Putamen (tissue), 1 donor: ENCODE measurements around the gene ZNF366.

ENCODE experiments used
- DNase-seq: peaks from one replicate; pipeline ENCODE4 v3.0.0-alpha.2; 2016; ENCODE audit warnings: low spot score

ZNF366 gene

DNA sequence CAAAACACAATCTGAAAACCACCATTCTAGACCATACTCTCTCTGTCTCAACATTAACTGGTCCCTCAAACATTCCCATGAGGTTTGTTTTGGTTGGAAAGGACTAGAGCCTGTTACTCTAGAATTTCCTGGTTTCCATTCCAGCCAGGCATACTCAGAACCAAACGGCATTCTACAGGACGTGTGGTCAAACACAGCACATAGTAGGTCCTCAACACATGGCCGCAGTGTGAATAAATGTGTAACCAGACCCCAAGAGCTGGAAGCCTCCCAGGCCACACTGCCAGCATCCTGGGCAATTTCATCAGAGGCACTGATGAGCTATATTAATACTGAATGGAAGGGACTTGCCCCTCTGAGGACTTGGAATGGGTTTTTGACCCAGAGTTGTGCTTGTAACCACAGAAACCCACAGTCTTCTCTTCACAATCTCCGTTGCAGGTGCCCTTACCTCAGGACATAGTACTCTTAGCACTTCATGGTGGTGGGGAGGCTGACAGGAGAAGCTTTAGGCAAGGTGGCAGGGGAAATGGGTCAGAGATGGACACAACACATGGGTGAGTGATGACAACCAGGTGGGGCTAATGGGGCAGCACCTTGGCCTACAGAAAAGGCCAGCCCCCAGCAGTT lies 66.0 kb downstream of the ZNF366 start:
- DNase-seq: no peak

DNA sequence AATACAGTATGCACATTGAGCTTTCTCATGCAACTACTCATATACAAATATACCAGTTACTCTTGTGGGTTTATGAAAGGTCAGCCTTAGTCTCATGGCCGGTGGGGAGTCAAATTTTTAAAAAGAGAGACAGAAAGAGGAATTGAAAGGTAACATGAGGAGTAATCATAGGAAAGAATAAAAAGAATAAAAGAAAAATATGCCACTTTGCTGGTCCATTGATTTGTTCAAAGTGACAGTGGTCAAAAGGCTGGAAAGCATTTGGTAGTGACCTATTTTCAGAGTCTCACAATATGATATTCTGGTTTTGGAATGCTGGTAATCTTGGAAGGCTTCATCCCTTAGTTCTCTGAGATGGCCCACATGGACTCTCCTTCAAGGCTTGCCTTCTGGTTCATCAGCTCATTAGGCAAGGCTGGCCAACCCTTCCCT lies 67.0 kb downstream of the ZNF366 start:
- no peak for DNase-seq

DNA sequence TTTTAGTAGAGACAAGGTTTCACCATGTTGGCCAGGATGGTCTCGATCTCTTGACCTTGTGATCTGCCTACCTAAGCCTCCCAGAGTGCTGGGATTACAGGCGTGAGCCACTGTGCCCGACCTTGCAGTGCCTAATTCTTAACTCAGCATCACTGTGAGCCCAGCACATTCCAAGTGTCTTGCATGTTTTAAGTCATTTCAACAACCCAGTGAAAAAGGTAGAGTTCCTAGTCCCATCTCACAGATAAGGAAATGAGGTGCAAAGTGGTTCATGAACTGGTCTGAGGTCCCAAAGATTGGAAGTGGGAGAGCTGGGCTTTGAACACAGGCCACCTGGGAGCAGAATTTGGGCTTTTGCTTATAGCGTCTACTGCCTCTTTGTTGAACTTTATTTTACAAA lies 68.0 kb downstream of the ZNF366 start:
- DNase-seq: no peak

DNA sequence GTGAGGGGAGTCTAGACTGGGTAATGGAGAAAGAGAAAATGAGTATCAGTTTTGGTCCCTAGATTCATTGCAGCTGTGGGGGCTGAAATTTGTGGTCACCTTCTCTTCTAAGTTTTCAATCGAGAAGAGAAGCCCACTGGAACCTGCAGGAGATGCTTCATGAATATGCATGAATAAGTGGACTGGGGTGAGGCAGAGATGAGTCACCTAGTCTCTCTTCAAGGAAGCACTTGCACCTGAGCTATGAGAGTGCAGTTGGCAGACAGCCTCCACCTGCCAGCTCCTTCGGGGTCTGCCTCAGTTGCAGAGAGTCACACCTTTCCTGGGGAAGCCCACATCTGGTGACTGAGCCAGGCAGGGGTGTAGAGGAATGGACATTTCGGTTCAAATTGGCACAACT lies 69.1 kb downstream of the ZNF366 start:
- no peak for DNase-seq

DNA sequence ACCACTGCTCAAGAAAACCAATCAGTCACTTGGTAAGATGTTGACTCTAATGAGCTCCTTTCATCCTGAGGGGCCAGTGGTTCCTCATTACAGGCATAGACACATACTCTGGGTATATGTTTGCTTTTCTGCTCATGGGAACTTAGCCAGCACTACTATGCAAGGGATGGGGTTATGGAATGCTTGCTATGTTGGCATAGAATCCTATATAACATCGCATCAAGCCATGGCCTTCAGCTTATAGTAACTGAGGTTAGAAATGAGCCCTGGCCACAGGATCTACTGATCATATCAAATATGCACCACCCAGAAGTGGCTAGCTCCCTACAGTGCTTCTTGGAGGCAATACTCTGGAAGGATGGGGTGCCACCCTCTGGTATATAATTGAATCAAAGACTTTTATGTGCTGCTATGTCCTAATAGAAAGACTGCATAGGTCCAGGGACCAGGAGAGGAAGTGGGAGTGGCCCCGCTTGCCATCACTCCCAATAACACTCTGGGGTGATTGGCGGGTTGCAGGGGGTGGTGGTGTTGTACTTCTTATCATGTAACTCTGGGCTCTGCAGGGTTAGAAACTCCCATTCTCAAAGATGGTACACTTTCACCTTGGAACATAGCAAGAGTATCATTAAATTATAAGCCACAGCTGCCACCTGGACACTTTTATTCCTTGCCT lies 70.3 kb downstream of the ZNF366 start:
- DNase-seq: no peak

DNA sequence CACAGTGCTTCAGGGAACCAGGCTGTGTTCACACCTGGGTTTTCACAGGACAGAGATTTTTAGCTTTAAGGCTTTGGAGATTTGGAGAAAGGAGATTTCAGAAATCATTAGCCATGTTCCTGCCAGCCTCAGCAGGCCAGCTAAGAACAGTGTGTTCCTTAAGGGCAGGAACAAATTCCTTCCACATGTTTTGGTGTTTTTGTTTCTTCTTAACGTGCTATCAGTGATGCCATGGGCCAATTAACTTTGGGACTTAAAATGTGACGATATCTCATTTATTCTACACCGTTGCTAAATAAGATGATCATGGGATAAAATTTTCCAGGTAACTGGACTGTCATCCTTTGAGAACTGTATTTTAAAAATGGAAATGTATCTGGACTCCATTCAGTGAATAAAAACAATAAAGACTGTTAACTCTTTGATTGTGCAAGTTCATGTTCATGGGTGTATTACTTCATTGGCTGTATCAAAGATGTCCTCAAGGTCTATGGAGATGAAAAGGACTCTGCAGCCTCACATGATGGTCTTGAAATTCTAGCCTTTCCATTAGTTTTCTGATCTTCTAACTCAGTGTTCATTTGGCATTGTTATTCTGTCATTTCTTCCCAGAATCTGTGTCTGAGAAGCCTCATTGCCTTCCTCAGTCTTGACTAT lies 72.3 kb downstream of the ZNF366 start:
- DNase-seq: no peak

DNA sequence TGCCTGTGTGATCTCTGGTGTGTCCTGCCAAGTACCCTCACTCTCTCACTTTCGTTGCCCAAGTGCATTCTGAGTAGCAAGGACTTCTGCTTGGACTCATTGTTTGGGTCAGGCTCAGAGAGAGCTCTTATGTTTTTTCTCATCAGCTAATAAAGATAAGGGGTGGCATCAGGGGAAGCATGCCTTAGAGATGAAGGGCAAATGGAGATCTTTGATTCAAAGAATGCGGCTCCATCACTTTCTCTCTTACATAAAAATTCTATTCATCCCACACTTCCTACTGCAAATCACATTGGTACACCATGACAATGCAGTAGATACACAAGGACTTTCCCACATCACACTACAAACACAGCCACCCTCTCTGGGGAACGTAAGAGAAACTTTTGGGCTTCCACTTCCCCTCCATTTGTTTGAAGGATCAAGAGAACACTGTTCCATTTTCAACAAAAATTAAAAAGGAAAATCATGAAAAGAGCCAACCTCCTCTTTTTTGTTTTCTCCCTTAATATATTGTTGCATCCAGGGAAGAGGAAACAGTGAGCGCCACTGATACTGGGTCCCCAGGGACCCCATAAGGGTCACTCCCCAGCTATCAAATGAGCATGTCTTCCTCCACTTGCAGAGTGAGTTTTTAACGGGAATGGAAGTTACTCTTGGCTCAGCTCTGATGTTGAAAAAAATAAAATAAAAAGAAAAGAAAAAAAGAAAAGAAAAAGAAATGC lies 73.0 kb downstream of the ZNF366 start:
- DNase-seq: no peak

DNA sequence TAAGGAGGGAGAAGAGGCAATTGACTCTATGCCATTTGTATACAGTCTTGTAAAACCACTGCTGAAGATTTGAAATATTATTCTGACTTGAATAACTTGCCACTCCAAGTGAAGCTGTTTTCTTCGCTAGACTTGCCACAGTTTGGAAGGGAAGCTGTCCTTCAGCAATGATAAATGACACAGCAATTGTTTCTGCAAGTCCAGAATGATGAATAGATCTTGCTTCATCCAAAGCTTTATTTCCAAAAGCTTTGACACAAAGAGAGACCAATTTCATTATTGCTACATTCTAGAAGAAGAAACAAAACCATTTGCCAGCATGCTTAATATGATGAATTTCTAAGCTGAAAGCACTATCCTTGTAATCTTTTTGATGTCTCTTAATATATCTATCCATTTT lies 73.7 kb downstream of the ZNF366 start:
- no peak for DNase-seq

DNA sequence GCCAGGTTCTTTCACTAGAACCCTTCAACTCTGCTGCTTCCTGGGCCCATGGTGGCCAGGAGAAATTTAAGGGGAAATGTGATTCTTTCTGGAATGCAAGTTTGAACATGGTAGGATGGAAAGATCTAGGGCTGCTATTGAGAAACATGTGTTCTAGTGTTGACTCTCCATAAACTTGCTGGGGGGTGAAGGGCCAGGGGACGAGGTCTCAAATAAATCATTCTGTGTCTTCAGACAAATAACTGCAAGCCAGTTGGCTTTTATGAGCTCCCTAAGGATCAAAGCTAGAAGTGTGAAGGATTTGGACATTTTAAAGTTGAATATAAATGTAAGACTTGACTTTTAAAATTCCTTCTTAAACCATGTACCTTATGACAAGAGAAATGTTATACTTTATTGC lies 78.5 kb downstream of the ZNF366 start:
- no peak for DNase-seq

DNA sequence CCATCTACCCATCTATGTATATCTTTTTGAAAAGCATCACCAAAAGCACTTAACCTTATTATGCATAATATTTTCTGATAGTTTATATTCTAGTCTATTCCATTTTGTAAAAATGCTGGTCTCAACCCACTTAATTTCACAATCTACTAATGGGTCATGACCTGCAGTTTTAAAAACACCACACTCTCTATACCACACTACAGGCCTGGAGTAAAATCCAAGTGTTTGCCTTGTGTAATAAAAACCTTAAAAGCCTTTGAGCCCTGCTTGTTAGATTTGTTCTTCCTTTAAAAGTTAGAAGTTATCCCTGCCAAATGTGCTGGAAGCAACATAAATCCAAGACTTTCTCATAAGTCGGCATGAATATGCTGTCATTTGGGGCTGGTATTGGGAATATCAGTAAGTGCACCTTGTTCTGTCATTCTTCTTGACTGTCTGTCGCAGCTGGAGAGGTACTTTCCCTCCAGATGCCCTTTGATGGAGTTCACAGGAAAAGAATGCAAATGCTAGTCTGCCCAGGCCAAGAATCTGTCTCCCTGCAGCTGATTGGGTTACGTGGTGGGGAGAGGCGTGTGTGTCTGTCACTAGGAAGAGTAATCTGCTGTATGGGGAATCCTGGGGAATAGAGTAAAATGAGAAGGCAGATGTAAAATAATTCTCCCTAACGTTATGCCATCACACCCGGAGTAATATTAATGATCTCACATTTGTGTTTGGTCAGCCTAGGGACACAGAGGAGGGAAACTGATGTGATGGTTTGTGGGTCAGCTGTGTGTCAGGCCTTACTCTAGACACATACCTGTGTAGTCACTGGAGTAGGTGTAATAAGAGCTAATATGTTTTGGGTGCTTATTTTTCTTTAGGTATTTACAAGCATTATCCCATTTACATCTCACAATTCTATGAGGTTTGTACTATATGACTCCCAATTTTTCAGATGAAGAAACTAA lies 79.4 kb downstream of the ZNF366 start:
- no peak for DNase-seq

DNA sequence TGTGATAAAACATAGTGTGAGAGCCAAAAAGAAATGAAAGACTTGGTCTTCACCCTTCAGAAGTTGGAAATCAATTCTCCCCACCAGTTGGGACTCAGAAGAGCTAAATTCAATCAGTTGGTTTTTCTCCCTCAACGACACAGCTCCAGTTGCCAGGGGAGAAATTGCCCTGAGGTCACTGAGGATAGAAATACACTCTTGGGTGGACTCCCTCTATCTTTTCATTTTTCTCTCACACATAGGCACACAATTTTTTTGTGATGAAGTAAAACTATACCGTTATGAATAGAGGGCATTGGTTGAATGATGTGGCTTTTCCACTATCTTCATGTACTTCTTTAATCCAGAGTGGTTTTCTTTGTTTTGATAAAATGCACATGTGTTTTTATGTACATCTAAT lies 80.2 kb downstream of the ZNF366 start:
- DNase-seq: no peak

DNA sequence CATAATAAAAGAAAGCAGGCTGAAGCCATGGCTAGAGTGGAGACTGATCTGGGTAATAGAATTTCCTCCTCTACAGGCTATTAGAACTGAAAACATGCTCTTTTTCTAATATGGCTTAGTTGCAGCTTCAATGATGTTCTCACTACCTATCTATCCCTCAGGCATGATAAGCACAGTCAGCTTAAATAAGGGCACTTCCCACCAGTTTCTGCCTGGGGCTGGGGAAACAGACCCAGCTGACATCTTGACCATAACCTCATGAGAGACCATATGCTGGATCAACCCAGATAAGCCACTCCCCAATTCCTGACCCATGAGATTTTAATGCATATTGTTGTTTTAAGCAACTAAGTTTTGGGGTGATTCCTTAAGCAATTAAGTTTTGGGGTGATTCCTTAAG lies 81.2 kb downstream of the ZNF366 start:
- no peak for DNase-seq

DNA sequence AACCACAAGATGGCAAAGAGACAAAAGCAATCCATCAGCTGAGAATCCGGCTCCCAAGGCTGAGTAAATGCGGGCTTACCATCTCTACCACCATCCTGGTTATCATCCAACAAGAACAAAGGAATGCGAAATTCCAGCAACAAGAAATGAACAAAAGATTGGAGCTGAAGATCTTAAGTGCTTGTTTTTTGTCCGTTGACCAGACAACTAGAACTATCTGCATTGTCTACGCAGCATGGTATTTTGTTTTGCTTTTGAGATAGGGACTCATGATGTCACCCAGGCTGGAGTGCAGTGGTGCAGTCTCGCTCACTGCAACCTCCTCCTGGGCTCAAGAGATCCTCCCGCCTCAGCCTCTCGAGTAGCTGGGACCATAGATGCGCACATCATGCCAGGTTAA lies 88.9 kb downstream of the ZNF366 start:
- DNase-seq: no peak

DNA sequence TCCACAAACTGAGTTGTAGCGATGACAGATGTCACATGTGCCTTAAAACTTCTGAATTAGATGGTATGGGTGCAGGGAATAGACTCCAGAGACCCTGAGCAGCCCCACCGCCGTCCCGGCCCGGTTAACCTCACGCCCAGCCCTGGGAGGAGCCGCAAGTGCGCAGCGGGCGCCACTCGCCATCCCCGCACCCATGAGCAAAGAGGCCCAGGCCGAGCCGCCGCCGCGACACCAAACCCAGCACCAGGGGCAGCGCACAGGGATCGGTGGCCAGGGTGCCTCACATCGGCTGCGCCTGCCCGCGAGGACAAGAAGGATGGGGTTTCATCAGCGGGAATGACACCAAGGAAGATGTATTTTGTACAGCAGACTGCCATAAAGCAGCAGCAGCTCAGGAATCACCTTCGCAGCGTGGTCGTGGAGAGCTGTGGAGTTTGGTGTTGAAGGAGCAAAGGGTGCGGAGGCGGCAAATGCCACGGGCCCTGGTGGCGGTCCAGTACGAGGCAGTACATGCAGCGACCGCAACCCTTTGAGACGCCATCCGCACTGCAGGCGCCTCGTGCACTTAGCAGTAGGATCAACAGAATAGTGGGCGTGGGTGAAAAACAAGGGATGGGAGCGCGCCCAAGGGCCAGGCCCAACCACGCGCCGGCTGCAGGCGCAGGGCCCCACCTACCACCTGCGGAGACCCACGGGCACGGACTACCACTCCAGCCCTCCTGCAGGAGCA lies 89.7 kb downstream of the ZNF366 start:
- DNase-seq: no peak

DNA sequence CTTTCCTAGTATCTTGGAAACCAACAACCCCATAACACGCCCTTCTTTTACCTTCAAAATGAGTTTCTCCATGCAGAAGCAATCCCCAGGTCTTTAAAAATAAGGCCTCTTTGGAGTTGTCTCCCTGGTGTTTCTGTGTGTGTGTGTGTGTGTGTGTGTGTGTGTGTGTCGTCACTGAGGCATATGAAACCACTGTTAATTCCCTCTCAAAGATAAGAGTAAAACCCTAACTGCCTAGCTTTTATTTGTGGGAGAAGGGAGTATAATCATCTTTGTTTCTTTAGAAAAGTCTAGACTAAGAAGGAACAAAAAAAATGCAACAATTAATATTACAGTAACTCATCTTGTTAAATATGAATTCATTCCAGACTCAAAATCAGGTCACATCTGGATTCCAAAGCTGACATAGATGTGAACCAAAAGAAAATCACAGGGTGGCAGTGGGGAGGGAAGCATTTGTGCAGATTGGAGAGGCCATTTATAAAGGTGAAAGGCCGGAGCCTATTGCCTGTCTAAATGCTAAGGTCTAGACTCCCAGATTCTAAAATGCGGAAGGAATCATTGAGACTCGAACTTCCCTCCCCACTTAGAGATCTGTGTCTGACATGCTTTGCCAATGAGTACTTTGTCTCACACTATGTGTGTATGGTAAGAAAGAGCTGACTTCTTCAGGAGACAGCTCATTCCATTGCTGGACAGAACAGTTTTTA lies 91.4 kb downstream of the ZNF366 start:
- DNase-seq: no peak

DNA sequence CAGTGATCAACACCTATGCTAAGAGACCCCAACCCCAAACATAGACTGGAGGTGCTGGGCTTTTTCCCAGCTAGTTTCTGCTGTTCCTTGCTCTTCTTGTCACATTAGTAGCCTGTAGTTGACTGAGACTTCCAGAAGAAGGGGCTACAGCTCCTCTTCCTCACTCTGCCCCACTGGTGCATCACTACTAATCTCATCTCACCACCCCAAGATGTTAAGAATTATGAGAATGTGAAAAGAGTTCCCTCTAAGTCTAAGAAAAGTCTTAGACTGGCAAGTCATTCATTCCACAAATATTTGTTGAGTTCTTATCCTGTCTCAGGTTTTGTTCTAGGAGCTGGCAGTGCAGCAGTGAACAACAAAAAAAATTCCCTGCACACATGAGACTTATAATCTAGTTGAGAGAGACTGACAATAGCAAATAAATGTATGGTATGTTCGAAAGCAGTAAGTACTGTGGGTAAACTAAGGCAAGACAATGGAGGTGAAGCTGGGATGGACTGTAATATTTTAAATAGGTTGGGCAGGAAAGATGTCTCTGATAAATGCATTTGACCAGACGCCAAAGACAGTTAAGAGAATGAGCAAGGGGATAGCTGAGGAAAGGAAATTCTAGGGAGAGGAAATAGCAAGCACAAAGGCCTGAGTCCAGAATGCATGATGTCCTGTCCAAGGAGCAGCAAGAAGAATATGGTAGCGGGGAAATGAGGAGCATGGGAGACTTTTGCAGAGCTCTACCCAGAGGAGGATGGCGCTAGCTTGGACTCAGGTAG lies 94.7 kb downstream of the ZNF366 start:
- no peak for DNase-seq

DNA sequence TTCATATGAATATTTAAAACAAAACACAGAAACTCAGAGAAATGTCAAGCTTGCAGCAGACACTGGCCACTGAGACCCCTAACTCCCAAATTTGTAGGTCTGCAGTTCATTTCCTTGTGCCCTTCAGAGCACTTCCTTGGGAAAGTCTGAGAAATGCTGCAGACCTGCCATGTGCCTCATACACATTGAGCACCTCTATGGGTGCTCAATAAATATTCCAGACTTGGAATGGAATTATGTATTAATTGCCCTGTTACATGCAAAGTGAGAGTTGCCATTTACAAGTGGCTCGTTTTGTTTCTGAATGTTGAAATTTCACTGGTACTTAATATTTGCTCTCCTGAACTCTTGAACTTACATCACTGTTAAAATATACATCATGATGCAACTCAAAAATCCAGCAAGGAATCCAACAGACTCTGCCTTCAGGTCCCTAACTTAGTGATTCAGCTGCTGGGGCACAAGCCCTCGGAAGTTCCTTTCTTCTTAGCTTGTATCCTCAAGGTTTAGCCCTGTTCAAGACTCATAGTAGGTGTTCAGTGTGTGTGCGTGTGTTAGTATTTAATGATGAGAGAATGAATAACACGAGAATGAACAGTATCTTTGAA lies 96.4 kb downstream of the ZNF366 start:
- DNase-seq: no peak

DNA sequence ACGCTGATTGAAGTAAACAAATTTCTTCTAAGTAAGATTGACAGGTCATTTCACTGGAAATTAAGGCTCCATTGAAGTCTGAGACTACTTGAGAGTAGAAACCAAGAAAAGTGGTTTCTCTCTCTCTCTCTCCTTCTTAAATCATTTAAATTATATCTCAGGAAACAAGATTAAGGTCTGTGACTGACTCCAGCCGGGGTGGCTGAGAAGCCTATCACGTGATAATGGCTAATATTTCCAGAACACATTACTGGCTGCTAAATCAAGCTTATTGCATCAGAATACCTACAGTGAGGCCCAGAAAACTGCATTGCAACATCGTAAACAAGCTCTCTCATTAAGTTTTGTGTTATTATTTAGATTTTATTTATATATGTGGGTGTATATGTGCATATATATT lies 98.6 kb downstream of the ZNF366 start:
- DNase-seq: no peak

DNA sequence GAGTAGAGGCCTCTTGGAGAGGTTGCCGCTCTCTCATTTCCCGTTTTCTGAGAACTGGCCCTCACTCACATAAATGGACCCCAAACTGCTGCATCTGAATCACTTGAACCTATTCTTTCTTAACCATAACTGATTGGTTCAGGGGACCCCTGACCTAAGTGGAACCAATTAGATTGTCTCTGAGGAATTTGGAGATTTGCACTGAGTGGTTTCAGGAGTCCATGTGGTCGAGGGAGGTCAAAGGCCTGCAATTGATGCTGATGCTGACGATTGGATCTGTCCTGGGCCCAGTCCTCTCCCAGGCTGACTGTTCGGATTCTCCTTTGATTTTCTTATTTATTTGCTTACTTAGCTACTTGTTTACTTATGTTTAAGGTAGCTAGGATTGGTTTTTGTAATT lies 99.1 kb downstream of the ZNF366 start:
- no peak for DNase-seq
